H9 (cell line): ENCODE data around the gene MYO5C. TPM values are rescaled to one million over a fixed set of nuclear protein-coding genes. Genes with fewer than 3 reads are reported as not detected.

Source experiments
- DNase-seq: peaks from one replicate; pipeline ENCODE4 v3.0.0-alpha.2; 2017
- H2AFZ ChIP-seq: one replicate; pipeline ENCODE4 v1.6.1; 2013; ENCODE audit warnings: mild to moderate bottlenecking, low read length, control low read depth, moderate library complexity
- H2AK5ac ChIP-seq: 2 replicates; pipeline ENCODE4 v1.6.1; 2013; ENCODE audit warnings: low read length, control low read depth, mixed read lengths; ENCODE audit not compliant: insufficient read length
- H2BK120ac ChIP-seq: one replicate; pipeline ENCODE4 v1.6.1; 2013; ENCODE audit warnings: low read depth, mild to moderate bottlenecking, low read length, control low read depth, inconsistent platforms; ENCODE audit not compliant: poor library complexity, severe bottlenecking
- H2BK12ac ChIP-seq: 2 replicates; pipeline ENCODE4 v1.6.1; 2013; ENCODE audit warnings: low read length, control low read depth, mixed read lengths, low read depth; ENCODE audit not compliant: insufficient read length
- H2BK15ac ChIP-seq: 2 replicates; pipeline ENCODE4 v1.6.1; 2013; ENCODE audit warnings: low read depth, low read length, control low read depth
- H2BK20ac ChIP-seq: one replicate; pipeline ENCODE4 v1.6.1; 2013; ENCODE audit warnings: low read depth, mild to moderate bottlenecking, low read length, control low read depth, inconsistent platforms; ENCODE audit not compliant: poor library complexity, severe bottlenecking
- H2BK5ac ChIP-seq: 2 replicates; pipeline ENCODE4 v1.6.1; 2013; ENCODE audit warnings: low read length, control low read depth, mixed read lengths; ENCODE audit not compliant: insufficient read length
- H3K14ac ChIP-seq: 2 replicates; pipeline ENCODE4 v1.6.1; 2013; ENCODE audit warnings: low read length, control low read depth; ENCODE audit not compliant: insufficient read depth
- H3K18ac ChIP-seq: 2 replicates; pipeline ENCODE4 v1.6.1; 2013; ENCODE audit warnings: low read depth, mild to moderate bottlenecking, mixed read lengths, low read length, control low read depth; ENCODE audit not compliant: insufficient read length
- H3K23ac ChIP-seq: 2 replicates; pipeline ENCODE4 v1.6.1; 2013; ENCODE audit warnings: low read length, control low read depth, mixed read lengths, low read depth; ENCODE audit not compliant: insufficient read length
- H3K23me2 ChIP-seq: 2 replicates; pipeline ENCODE4 v1.6.1; 2013; ENCODE audit warnings: low read depth, mild to moderate bottlenecking, mixed read lengths, low read length, control low read depth; ENCODE audit not compliant: insufficient read length, poor library complexity, severe bottlenecking
- H3K27ac ChIP-seq: 2 replicates; pipeline ENCODE4 v1.5.1; 2013; ENCODE audit warnings: low read length, control low read depth, mixed read lengths, low read depth; ENCODE audit not compliant: insufficient read length
- H3K27me3 ChIP-seq: 2 replicates; pipeline ENCODE4 v1.6.1; 2013; ENCODE audit warnings: low read length, control low read depth, inconsistent platforms; ENCODE audit not compliant: insufficient read depth
- H3K4ac ChIP-seq: 2 replicates; pipeline ENCODE4 v1.6.1; 2013; ENCODE audit warnings: low read depth, mild to moderate bottlenecking, control low read depth, inconsistent platforms, low read length, moderate library complexity
- H3K4me1 ChIP-seq: 2 replicates; pipeline ENCODE4 v1.6.1; 2013; ENCODE audit warnings: low read length, control low read depth, inconsistent platforms; ENCODE audit not compliant: insufficient read depth
- H3K4me2 ChIP-seq: 2 replicates; pipeline ENCODE4 v1.6.1; 2013; ENCODE audit warnings: low read length, control low read depth, mixed read lengths; ENCODE audit not compliant: insufficient read length, insufficient read depth
- H3K56ac ChIP-seq: 2 replicates; pipeline ENCODE4 v1.6.1; 2013; ENCODE audit warnings: low read depth, mild to moderate bottlenecking, mixed read lengths, low read length, control low read depth; ENCODE audit not compliant: insufficient read length
- H3K79me1 ChIP-seq: 2 replicates; pipeline ENCODE4 v1.6.1; 2013; ENCODE audit warnings: low read depth, mild to moderate bottlenecking, moderate library complexity, low read length, control low read depth, inconsistent platforms; ENCODE audit not compliant: insufficient read depth, poor library complexity, severe bottlenecking
- H3K79me2 ChIP-seq: 2 replicates; pipeline ENCODE4 v1.6.1; 2013; ENCODE audit warnings: low read length, control low read depth, inconsistent platforms; ENCODE audit not compliant: insufficient read depth
- H3K9ac ChIP-seq: 2 replicates; pipeline ENCODE4 v1.6.1; 2013; ENCODE audit warnings: low read length, control low read depth, mixed read lengths; ENCODE audit not compliant: insufficient read length; ENCODE audit errors: extremely low read depth
- H3K9me3 ChIP-seq: one replicate; pipeline ENCODE4 v1.6.1; 2013; ENCODE audit warnings: low read depth, low read length, inconsistent platforms; ENCODE audit not compliant: control insufficient read depth
- H3T11ph ChIP-seq: one replicate; pipeline ENCODE4 v1.6.1; 2013; ENCODE audit warnings: mild to moderate bottlenecking, low read length, control low read depth, inconsistent platforms
- H4K20me1 ChIP-seq: one replicate; pipeline ENCODE4 v1.6.1; 2013; ENCODE audit not compliant: control insufficient read depth, insufficient read length, insufficient read depth
- H4K5ac ChIP-seq: 2 replicates; pipeline ENCODE4 v1.6.1; 2013; ENCODE audit warnings: low read depth, mild to moderate bottlenecking, mixed read lengths, low read length, control low read depth; ENCODE audit not compliant: insufficient read length
- H4K8ac ChIP-seq: replicated peaks from 2 replicates; pipeline ENCODE4 v1.6.1; 2013; ENCODE audit warnings: low read length, control low read depth, mixed read lengths, low read depth; ENCODE audit not compliant: insufficient read length
- H4K91ac ChIP-seq: 2 replicates; pipeline ENCODE4 v1.6.1; 2013; ENCODE audit warnings: low read depth, mild to moderate bottlenecking, moderate library complexity, mixed read lengths, low read length, control low read depth; ENCODE audit not compliant: insufficient read length
- H3K27ac Mint-ChIP-seq, 3 experiments: 2 replicates in 2 of 3; 3 replicates in 1 of 3; pipeline ENCODE4 v1.8.0; 2020 to 2021; ENCODE audit warnings: mixed read lengths in 3 of 3, mild to moderate bottlenecking in 1 of 3, moderate library complexity in 1 of 3
- H3K27me3 Mint-ChIP-seq: 2 replicates; pipeline ENCODE4 v1.8.0; 2021; ENCODE audit warnings: low read depth, mild to moderate bottlenecking, moderate library complexity, mixed read lengths
- H3K36me3 Mint-ChIP-seq, 3 experiments: 2 replicates in 2 of 3; 3 replicates in 1 of 3; pipeline ENCODE4 v1.8.0; 2020 to 2021; ENCODE audit warnings: low read depth in 3 of 3, mixed read lengths in 3 of 3; ENCODE audit not compliant: insufficient read depth in 1 of 3
- H3K4me1 Mint-ChIP-seq, 2 experiments: 2 replicates each; pipeline ENCODE4 v1.8.0; 2020; ENCODE audit warnings: mixed read lengths in 2 of 2
- H3K4me3 Mint-ChIP-seq, 2 experiments: 2 replicates in 1 of 2; 3 replicates in 1 of 2; pipeline ENCODE4 v1.8.0; 2020 to 2021; ENCODE audit warnings: mild to moderate bottlenecking in 2 of 2, mixed read lengths in 2 of 2, moderate library complexity in 1 of 2
- H3K9me3 Mint-ChIP-seq, 2 experiments: 2 replicates in 1 of 2; 3 replicates in 1 of 2; pipeline ENCODE4 v1.8.0; 2020; ENCODE audit warnings: mild to moderate bottlenecking in 2 of 2, mixed read lengths in 2 of 2, moderate library complexity in 1 of 2
- CTCF ChIP-seq: fragments of 200-600 bp; sonication (generic); conservative IDR thresholded peaks from 3 replicates; pipeline ENCODE4 v1.8.0; 2021; ENCODE audit warnings: antibody characterized with exemption, mild to moderate bottlenecking
- WGBS: extraction: QIAGEN DNeasy Blood & Tissue Kit; methylation state at CpG from one replicate; pipeline ENCODE4 v1.1.7; 2013; ENCODE audit warnings: missing lambda C conversion rate, low lambda C conversion rate, mixed read lengths; ENCODE audit not compliant: insufficient read length; ENCODE audit errors: extremely low coverage; 5-methylcytosine and 5-hydroxymethylcytosine counted together
- total RNA-seq: library from RNA; stranded (reverse); gene quantifications from 2 replicates; pipeline ENCODE4 v1.2.1, GENCODE V29; 2021

MYO5C gene
- total RNA-seq, 1 experiment from 2014 or later: 22.2 TPM

- Histone ChIP-seq H3K18ac (no peak overlapping the region), H3K79me2 (no peaks in the 10 kb centered on the region), H2BK15ac (no peak overlapping the region), H3K56ac (no peak overlapping the region), H4K8ac (no peak overlapping the region), H3K4ac (no peak overlapping the region), H2AFZ (no peak overlapping the region), H3K4me2 (no peak overlapping the region), H3K23me2 (no peaks in the 10 kb centered on the region), H3K14ac (no peak overlapping the region), H3K9me3 (no peaks in the 10 kb centered on the region), H3K27me3 (no peaks in the 10 kb centered on the region), H3K79me1 (no peaks in the 10 kb centered on the region), H3K27ac (no peak overlapping the region), H3K9ac (no peak overlapping the region), H3T11ph (no peak overlapping the region), H2BK20ac (no peak overlapping the region), H2BK5ac (no peak overlapping the region), H4K91ac (no peak overlapping the region), H2BK120ac (no peak overlapping the region), H4K5ac (no peak overlapping the region), H3K4me1 (no peaks in the 10 kb centered on the region; the same call in 1 of the 2 replicates), H3K23ac (no peak overlapping the region), H4K20me1 (no peaks in the 10 kb centered on the region), H2BK12ac (no peak overlapping the region), H2AK5ac (no peak overlapping the region)
- Mint-ChIP-seq H3K27me3 (no peaks in the 10 kb centered on the region), H3K4me1 (peaks cover 37% of the 10 kb centered on the region in 2 experiments), H3K4me3 (no peak overlapping the region; a peak in 1 of 5 replicates), H3K36me3 (0 out of 7 replicates have a peak, but pooled peaks cover 0 to 6% (median 2%) of the 10 kb centered on the region in 3 experiments), H3K27ac (peak overlapping the region; percentile 77 to 91 (median 83); a peak in 5 of 7 replicates), H3K9me3 (no peaks in the 10 kb centered on the region)
- no CpG with 5 or more reads among the region's 16 CpGs for WGBS
- peak; percentile 46 for DNase-seq
- no peak for TF ChIP-seq CTCF
Observed at GRCh38 chr15:52340093-52340492, 44.5 kb upstream of the MYO5C start.
